BJ (cell line): ENCODE data around the gene CHRND. TPM values are rescaled to one million over a fixed set of nuclear protein-coding genes. Genes with fewer than 3 reads are reported as not detected.

Experiments used
- CTCF ChIA-PET: fragments of 350-600 bp; formaldehyde crosslinking; extraction: SDS; loops from one replicate; lab custom pipeline; 2021; ENCODE audit warnings: antibody characterized with exemption, inconsistent platforms; lab: Yijun Ruan, JAX
- POLR2A ChIA-PET: fragments of 300-600 bp; sonication (Branson Sonifier 250); formaldehyde crosslinking; extraction: SDS; loops from one replicate; lab custom pipeline; 2021; ENCODE audit warnings: antibody characterized with exemption; lab: Charles Lee
- DNase-seq: peaks from one replicate; pipeline ENCODE4 v3.0.0-alpha.2; 2011; ENCODE audit warnings: low read depth
- H3K27me3 ChIP-seq: 2 replicates; pipeline ENCODE4 v1.6.0; 2011; ENCODE audit warnings: low read length; ENCODE audit not compliant: control insufficient read depth, insufficient read depth
- H3K36me3 ChIP-seq: 2 replicates; pipeline ENCODE4 v1.5.1; 2011; ENCODE audit warnings: low read length; ENCODE audit not compliant: control insufficient read depth, insufficient read depth
- H3K4me3 ChIP-seq: 2 replicates; pipeline ENCODE4 v1.5.1; 2011; ENCODE audit warnings: low read depth, mild to moderate bottlenecking, control low read depth, low read length
- CTCF ChIP-seq: IDR thresholded peaks from 2 replicates; pipeline ENCODE4 v1.5.1; 2011; ENCODE audit warnings: low read depth, mild to moderate bottlenecking, control low read depth, inconsistent platforms, low read length, moderate library complexity; ENCODE audit not compliant: insufficient read depth
- polyA plus RNA-seq: library from polyadenylated mRNA; depleted of rRNA; stranded (reverse); fragments of >200 nt; gene quantifications from 2 replicates; pipeline ENCODE4 v1.2.3, GENCODE V29; 2011

The CHRND gene
- polyA plus RNA-seq, 1 experiment, result not detected

GRCh38 chr2:232492963-232493700, 32.8 kb upstream of the CHRND start:
- Histone ChIP-seq H3K36me3 (no peaks in the 10 kb centered on the region), H3K27me3 (peaks cover 11% of the 10 kb centered on the region), H3K4me3 (no peak overlapping the region)
- TF ChIP-seq CTCF, result no peak
- ChIA-PET CTCF (no interaction called here), POLR2A (no interaction called here)
- DNase-seq, result no peak

GRCh38 chr2:232493701-232494474, 32.1 kb upstream of the CHRND start:
- ChIA-PET POLR2A (no interaction called here), CTCF (no interaction called here)
- TF ChIP-seq CTCF, result no peak
- Histone ChIP-seq H3K4me3 (no peak overlapping the region), H3K27me3 (peaks cover 7% of the 10 kb centered on the region), H3K36me3 (no peaks in the 10 kb centered on the region)
- no peak for DNase-seq

- no peak for DNase-seq
- peaks cover 7% of the 10 kb centered on the region for H3K27me3 ChIP-seq
- H3K36me3 ChIP-seq, result no peaks in the 10 kb centered on the region
- CTCF ChIA-PET, result no interaction called here
- no peak overlapping the region for H3K4me3 ChIP-seq
- no peak for TF ChIP-seq CTCF
- POLR2A ChIA-PET, result no interaction called here
Measured at GRCh38 chr2:232494542-232494941, 31.4 kb upstream of the CHRND start.

- ChIA-PET POLR2A (no interaction called here), CTCF (no interaction called here)
- no peak for TF ChIP-seq CTCF
Measured at GRCh38 chr2:232495292-232495691, 30.7 kb upstream of the CHRND start.

GRCh38 chr2:232496501-232497270, 29.3 kb upstream of the CHRND start:
- Histone ChIP-seq H3K4me3 (no peak overlapping the region), H3K36me3 (no peaks in the 10 kb centered on the region), H3K27me3 (peaks cover 7% of the 10 kb centered on the region)
- ChIA-PET POLR2A (no interaction called here), CTCF (no interaction called here)
- no peak for TF ChIP-seq CTCF
- DNase-seq, result no peak

More at GRCh38 chr2:232495292-232495691, 30.7 kb upstream of the CHRND start:
- Histone ChIP-seq H3K36me3 (no peaks in the 10 kb centered on the region), H3K4me3 (no peak overlapping the region), H3K27me3 (peaks cover 7% of the 10 kb centered on the region)
- no peak for DNase-seq
